HCT116 (cell line): ENCODE data around the gene CEACAM19.

Experiments used
- ATF3 ChIP-seq: IDR thresholded peaks from 2 replicates; pipeline ENCODE4 v1.6.1; 2012
- CTCF ChIP-seq, 3 experiments: fragments of 200-600 bp in 1 of 3; sonication (generic) in 1 of 3; IDR thresholded peaks in 2 of 3; conservative IDR thresholded peaks in 1 of 3; 2 replicates each; pipeline ENCODE4 v1.5.1; 2012 to 2017; ENCODE audit warnings: low read depth in 2 of 3, low read length in 2 of 3, antibody characterized with exemption in 1 of 3, borderline replicate concordance in 1 of 3, control low read depth in 1 of 3, mild to moderate bottlenecking in 1 of 3, mixed read lengths in 1 of 3, mixed run types in 1 of 3, moderate library complexity in 1 of 3; ENCODE audit not compliant: insufficient read depth in 1 of 3
- EZH2phosphoT487 ChIP-seq: fragments of 200-600 bp; IDR thresholded peaks from 2 replicates; pipeline ENCODE4 v1.6.1; 2018; ENCODE audit warnings: antibody characterized with exemption, borderline replicate concordance
- POLR2A ChIP-seq: IDR thresholded peaks from 2 replicates; pipeline ENCODE4 v1.7.0; 2011; ENCODE audit warnings: borderline replicate concordance; ENCODE audit not compliant: insufficient read depth, insufficient read length; ENCODE audit errors: extremely low read depth
- RAD21 ChIP-seq: IDR thresholded peaks from 2 replicates; pipeline ENCODE4 v1.6.1; 2012; ENCODE audit warnings: low read depth, mild to moderate bottlenecking
- REST ChIP-seq: IDR thresholded peaks from 2 replicates; pipeline ENCODE4 v1.6.1; 2012; ENCODE audit warnings: low read depth
- TCF7L2 ChIP-seq: IDR thresholded peaks from 2 replicates; pipeline ENCODE4 v1.7.0; 2011; ENCODE audit warnings: borderline replicate concordance, inconsistent platforms; ENCODE audit not compliant: insufficient read depth, insufficient read length; ENCODE audit errors: extremely low read depth
- YY1 ChIP-seq: IDR thresholded peaks from 2 replicates; pipeline ENCODE4 v1.6.1; 2011; ENCODE audit warnings: low read length, low read depth, moderate library complexity, mild to moderate bottlenecking; ENCODE audit not compliant: insufficient replicate concordance; ENCODE audit errors: extremely low read depth
- ZBTB33 ChIP-seq: IDR thresholded peaks from 2 replicates; pipeline ENCODE4 v1.6.1; 2011; ENCODE audit warnings: mild to moderate bottlenecking, low read length, moderate library complexity; ENCODE audit not compliant: insufficient replicate concordance; ENCODE audit errors: extremely low read depth
- ZNF274 ChIP-seq: fragments of 200-500 bp; sonication (Bioruptor generic); IDR thresholded peaks from 2 replicates; pipeline ENCODE4 v1.6.1; 2014; ENCODE audit warnings: mild to moderate bottlenecking, low read depth, low read length, inconsistent platforms

GRCh38 chr19:44684892-44685863 is 13.9 kb downstream of the CEACAM19 start:
- TF ChIP-seq RAD21 (peak; percentile 17; the same call in 1 of the 2 replicates), ZNF274 (no peak), ATF3 (no peak), POLR2A (peak; percentile 25), CTCF (IDR thresholded peaks at IDR 0.05 in 2 of 3, conservative IDR thresholded peaks at IDR 0.05 in 1 of 3; ENCODE audit: borderline replicate concordance in 1 of 3, insufficient read depth in 1 of 3, low read depth in 2 of 3, low read length in 2 of 3) (no peak), TCF7L2 (peak; percentile 99), REST (no peak), YY1 (no peak), ZBTB33 (no peak), EZH2phosphoT487 (no peak)
